H7 (cell line): ENCODE data around the gene KNG1. TPM values are rescaled to one million over a fixed set of nuclear protein-coding genes. Genes with fewer than 3 reads are reported as not detected.
"Not testable (repeated sequence)": the region's sequence is repeated elsewhere in the genome, so short reads cannot be mapped to it uniquely, and the experiment has no call there.

ENCODE experiments used
- DNase-seq: peaks from one replicate; pipeline ENCODE4 v3.0.0; 2012
- H3K27me3 ChIP-seq: 2 replicates; pipeline ENCODE4 v1.6.0; 2011; ENCODE audit warnings: mild to moderate bottlenecking, low read length; ENCODE audit not compliant: control insufficient read depth, insufficient read depth
- H3K36me3 ChIP-seq: replicated peaks from 2 replicates; pipeline ENCODE4 v1.5.1; 2011; ENCODE audit warnings: low read length; ENCODE audit not compliant: control insufficient read depth, insufficient read depth
- H3K4me3 ChIP-seq: 2 replicates; pipeline ENCODE4 v1.5.1; 2011; ENCODE audit warnings: low read depth, mild to moderate bottlenecking, control low read depth, low read length, moderate library complexity; ENCODE audit not compliant: insufficient read depth
- total RNA-seq: library from RNA; depleted of rRNA; stranded (reverse); fragments of >200 nt; shearing (Covaris generic); gene quantifications from 2 replicates; pipeline ENCODE4 v1.2.3, GENCODE V29; 2014

Gene KNG1
- total RNA-seq, 1 experiment from 2014 or later = not detected

DNA sequence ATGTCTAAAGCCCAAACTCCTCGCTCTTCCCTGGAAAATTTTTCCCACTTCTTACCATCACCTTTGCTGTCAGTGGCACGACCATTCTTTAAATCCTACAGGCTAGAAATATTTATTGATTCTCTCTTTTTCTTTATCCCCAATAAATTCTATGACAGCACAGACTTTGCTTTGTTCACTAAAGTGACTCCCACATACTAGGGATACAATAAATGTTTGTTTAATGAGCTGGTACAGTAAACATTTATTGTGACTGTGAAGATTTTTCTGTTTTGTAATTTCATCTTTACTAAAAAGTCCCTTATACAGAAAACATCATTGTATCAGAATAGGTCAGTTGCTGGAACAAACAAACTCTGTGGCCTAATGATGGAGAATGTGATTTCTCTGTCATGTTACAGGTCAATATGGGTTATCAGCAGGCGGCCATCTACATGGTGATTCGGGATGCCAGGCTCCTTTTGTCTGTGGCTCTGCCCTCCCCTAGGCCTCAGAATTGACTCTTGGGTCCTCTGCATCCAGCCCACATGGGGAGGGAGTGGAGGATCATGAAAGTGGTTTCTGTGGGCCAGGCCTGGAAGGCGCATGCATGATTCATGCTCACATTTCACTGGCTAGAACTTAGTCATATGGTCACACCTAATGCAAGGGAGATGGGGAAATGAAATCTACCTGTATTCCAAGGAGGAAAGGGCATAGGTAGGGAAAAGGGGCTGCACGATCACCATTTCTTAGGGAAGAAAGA lies 22.7 kb upstream of the KNG1 start:
- Histone ChIP-seq H3K36me3 (no peaks in the 10 kb centered on the region), H3K27me3 (no peaks in the 10 kb centered on the region; the same call in 1 of the 2 replicates), H3K4me3 (no peak overlapping the region)
- no peak for DNase-seq

DNA sequence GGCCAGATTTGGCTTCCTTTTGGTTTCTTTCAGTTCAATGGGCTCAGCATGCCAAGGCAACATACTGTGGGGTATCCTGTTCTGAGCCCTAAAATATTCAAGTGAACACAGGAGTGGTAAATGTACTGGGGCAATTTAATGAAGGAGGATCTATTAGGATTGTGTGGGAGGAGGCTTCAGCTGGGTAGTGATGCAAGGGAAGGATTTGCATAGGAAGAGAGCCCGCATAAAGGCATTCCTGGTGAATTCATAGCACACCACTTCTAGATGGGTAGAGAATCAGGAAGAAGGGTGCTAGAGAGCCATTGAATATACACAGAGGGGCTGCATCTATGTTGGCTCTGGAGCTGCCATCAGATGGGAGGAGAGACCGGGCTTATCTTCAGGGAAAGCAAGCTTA lies 20.6 kb upstream of the KNG1 start:
- Histone ChIP-seq H3K4me3 (no peak overlapping the region), H3K27me3 (no peaks in the 10 kb centered on the region; the same call in 1 of the 2 replicates), H3K36me3 (no peaks in the 10 kb centered on the region)
- no peak for DNase-seq

- no peak for DNase-seq
- Histone ChIP-seq H3K27me3 (no peaks in the 10 kb centered on the region; the same call in 1 of the 2 replicates), H3K36me3 (no peaks in the 10 kb centered on the region), H3K4me3 (no peak overlapping the region)
Measured at GRCh38 chr3:186697510-186697909, 19.6 kb upstream of the KNG1 start.

DNA sequence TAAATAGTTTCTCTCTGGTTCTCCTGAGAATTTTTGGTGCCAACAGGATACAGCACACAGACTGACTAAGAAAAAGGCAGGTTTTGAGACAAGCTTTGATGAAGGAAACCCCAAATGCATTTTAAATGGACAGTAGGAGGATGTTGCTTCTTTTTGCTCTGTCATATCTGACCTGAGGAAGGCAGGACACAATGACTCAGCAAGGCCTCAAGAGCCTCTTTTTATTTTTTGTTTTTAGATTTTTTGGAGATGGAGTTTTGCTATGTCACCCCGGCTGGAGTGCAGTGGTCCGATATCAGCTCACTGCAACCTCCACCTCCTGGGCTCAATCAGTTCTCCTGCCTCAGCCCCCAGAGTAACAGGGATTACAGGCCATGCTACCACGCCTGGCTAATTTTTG lies 16.9 kb upstream of the KNG1 start:
- DNase-seq = no peak
- Histone ChIP-seq H3K36me3 (no peaks in the 10 kb centered on the region), H3K27me3 (no peaks in the 10 kb centered on the region; the same call in 1 of the 2 replicates), H3K4me3 (no peak overlapping the region)

GRCh38 chr3:186702451-186702850 lies 14.7 kb upstream of the KNG1 start:
- H3K36me3 ChIP-seq, H3K27me3 ChIP-seq, H3K4me3 ChIP-seq, DNase-seq: not testable (repeated sequence)

- Histone ChIP-seq H3K27me3 (no peaks in the 10 kb centered on the region), H3K36me3 (no peaks in the 10 kb centered on the region), H3K4me3 (no peak overlapping the region)
- DNase-seq = no peak
Measured at GRCh38 chr3:186705882-186706780, 11.0 kb upstream of the KNG1 start.

- H3K27me3 ChIP-seq = no peaks in the 10 kb centered on the region
- no peaks in the 10 kb centered on the region for H3K36me3 ChIP-seq
- no peak overlapping the region for H3K4me3 ChIP-seq
- DNase-seq = no peak
Measured at GRCh38 chr3:186708983-186709679, 8.0 kb upstream of the KNG1 start.

DNA sequence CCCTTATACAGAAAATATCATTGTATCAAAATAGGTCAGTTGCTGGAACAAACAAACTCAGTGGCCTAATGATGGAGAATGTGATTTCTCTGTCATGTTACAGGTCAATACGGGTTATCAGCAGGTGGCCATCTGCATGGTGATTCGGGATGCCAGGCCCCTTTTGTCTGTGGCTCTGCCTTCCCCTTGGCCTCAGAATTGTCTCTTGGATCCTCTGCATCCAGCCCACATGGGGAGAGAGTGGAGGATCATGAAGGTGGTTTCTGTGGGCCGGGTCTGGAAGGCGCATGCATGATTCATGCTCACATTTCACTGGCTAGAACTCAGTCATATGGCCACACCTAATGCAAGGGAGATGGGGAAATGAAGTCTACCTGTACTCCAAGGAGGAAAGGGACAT lies 6.5 kb upstream of the KNG1 start:
- H3K36me3 ChIP-seq, DNase-seq, H3K27me3 ChIP-seq, H3K4me3 ChIP-seq: not testable (repeated sequence)

GRCh38 chr3:186713499-186713898 lies 3.7 kb upstream of the KNG1 start:
- no peaks in the 10 kb centered on the region for H3K27me3 ChIP-seq
- H3K4me3 ChIP-seq = no peak overlapping the region
- DNase-seq = no peak
- H3K36me3 ChIP-seq = no peaks in the 10 kb centered on the region

GRCh38 chr3:186719945-186720739 lies 3.0 kb downstream of the KNG1 start:
- DNase-seq = no peak

DNA sequence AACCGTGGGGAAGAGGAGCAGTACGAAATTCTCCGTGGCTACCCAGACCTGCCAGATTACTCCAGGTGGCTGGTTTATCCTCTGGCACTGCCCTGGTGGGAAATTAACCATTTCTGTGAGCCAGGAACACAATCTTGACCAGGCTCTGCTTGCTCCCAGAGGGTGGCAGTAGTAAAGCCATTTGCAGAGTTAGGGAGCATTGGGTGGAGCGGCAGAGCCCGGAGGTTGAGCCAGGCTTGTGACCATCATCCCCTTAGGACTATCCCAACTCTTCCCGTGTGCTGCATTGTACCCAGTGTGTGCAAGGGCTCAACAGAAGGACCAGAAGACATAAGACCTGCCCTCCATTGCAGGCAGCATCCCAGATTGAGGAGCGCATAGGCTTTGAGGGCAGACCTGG lies 5.3 kb downstream of the KNG1 start:
- peak; percentile 66 for DNase-seq

More at GRCh38 chr3:186719945-186720739, 3.0 kb downstream of the KNG1 start:
- no peaks in the 10 kb centered on the region for H3K27me3 ChIP-seq
- H3K36me3 ChIP-seq = no peaks in the 10 kb centered on the region
- H3K4me3 ChIP-seq = no peak overlapping the region

DNA sequence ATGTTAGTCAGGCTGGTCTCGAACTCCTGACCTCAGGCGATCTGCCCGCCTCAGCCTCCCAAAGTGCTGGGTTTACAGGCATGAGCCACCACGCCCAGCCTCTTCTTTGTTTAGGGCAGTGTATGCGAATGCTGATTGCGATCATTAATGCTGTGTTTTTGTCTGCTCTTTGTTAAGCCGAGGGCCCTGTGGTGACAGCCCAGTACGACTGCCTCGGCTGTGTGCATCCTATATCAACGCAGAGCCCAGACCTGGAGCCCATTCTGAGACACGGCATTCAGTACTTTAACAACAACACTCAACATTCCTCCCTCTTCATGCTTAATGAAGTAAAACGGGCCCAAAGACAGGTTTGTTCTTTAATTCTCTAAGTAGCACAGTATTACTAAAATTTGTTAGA lies 7.8 kb downstream of the KNG1 start:
- H3K4me3 ChIP-seq = no peak overlapping the region
- no peaks in the 10 kb centered on the region for H3K27me3 ChIP-seq
- no peaks in the 10 kb centered on the region for H3K36me3 ChIP-seq
- DNase-seq = no peak

More for the DNA sequence above, 5.3 kb downstream of the KNG1 start:
- no peak overlapping the region for H3K4me3 ChIP-seq
- H3K27me3 ChIP-seq = no peaks in the 10 kb centered on the region
- no peaks in the 10 kb centered on the region for H3K36me3 ChIP-seq

DNA sequence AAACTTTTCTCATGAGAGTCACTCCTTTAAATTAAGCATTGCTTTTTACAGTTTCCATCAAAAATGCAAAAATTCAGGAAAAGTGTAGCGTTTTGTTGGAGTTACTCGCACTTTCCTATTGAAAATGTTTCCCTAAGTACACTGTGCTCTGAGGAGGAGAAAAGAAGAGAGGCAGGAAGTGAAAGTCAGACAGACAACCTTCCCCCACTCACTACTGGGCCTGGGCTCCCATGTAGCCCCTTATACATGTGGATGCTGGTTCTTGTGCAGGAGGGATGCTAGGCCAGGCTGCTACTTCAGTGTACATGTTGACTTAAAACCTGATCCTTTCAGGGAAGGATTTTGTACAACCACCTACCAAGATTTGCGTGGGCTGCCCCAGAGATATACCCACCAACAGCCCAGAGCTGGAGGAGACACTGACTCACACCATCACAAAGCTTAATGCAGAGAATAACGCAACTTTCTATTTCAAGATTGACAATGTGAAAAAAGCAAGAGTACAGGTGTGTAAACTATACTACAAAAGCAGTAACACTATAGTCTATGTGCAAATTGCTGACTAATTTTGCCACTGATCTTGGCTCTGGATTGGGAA lies 15.1 kb downstream of the KNG1 start:
- H3K27me3 ChIP-seq = no peaks in the 10 kb centered on the region
- no peak for DNase-seq
- H3K36me3 ChIP-seq = no peaks in the 10 kb centered on the region
- H3K4me3 ChIP-seq = no peak overlapping the region
